GM23338 (cell line): ENCODE results near the gene F7. TPM values are rescaled to one million over a fixed set of nuclear protein-coding genes. Genes with fewer than 3 reads are reported as not detected.
A peak's percentile ranks its signal among the peaks of the same experiment; 100 is the strongest.

Source experiments
- ATAC-seq: fragments of 200-7000 bp; cut with Tn5 transposase; 3 replicates; pipeline ENCODE4 v1.9.1; 2020
- DNase-seq: peaks from one replicate; pipeline ENCODE4 v3.0.0-alpha.2; 2015; ENCODE audit warnings: low spot score
- H2AFZ ChIP-seq: fragments of 200-600 bp; sonication (generic); 2 replicates; pipeline ENCODE4 v1.8.0; 2016; ENCODE audit warnings: antibody characterized with exemption, mild to moderate bottlenecking, moderate library complexity
- H3F3A ChIP-seq: fragments of 200-600 bp; sonication (generic); replicated peaks from 2 replicates; pipeline ENCODE4 v1.8.0; 2017; ENCODE audit warnings: antibody characterized with exemption, mixed run types, low read depth
- H3K27ac ChIP-seq: fragments of 200-600 bp; sonication (generic); 2 replicates; pipeline ENCODE4 v1.6.1; 2016; ENCODE audit warnings: low read depth
- H3K27me3 ChIP-seq: fragments of 200-600 bp; sonication (generic); 2 replicates; pipeline ENCODE4 v1.8.0; 2016; ENCODE audit warnings: mild to moderate bottlenecking, mixed run types, moderate library complexity; ENCODE audit not compliant: insufficient read depth
- H3K36me3 ChIP-seq: fragments of 200-600 bp; sonication (generic); 2 replicates; pipeline ENCODE4 v1.8.0; 2016; ENCODE audit warnings: mild to moderate bottlenecking; ENCODE audit not compliant: insufficient read depth
- H3K4me1 ChIP-seq: fragments of 200-600 bp; sonication (generic); 2 replicates; pipeline ENCODE4 v1.8.0; 2016; ENCODE audit warnings: mild to moderate bottlenecking, moderate library complexity; ENCODE audit not compliant: insufficient read depth
- H3K4me2 ChIP-seq: fragments of 200-600 bp; sonication (generic); 2 replicates; pipeline ENCODE4 v1.7.1; 2017; ENCODE audit warnings: mixed run types
- H3K4me3 ChIP-seq: fragments of 200-600 bp; sonication (generic); 2 replicates; pipeline ENCODE4 v1.6.1; 2016; ENCODE audit warnings: mixed run types
- H3K79me2 ChIP-seq: fragments of 200-600 bp; sonication (generic); replicated peaks from 2 replicates; pipeline ENCODE4 v1.8.0; 2017; ENCODE audit warnings: mild to moderate bottlenecking; ENCODE audit not compliant: insufficient read depth
- H3K9me2 ChIP-seq: fragments of 200-600 bp; sonication (generic); 2 replicates; pipeline ENCODE4 v1.8.0; 2017; ENCODE audit not compliant: insufficient read depth
- H4K20me1 ChIP-seq: fragments of 200-600 bp; sonication (generic); replicated peaks from 2 replicates; pipeline ENCODE4 v1.8.0; 2017; ENCODE audit warnings: mild to moderate bottlenecking; ENCODE audit not compliant: insufficient read depth
- H3K27ac Mint-ChIP-seq: 2 replicates; pipeline ENCODE4 v1.8.0; 2020; ENCODE audit warnings: inconsistent platforms, mild to moderate bottlenecking, moderate library complexity, mixed read lengths
- H3K27me3 Mint-ChIP-seq: 3 replicates; pipeline ENCODE4 v1.8.0; 2022; ENCODE audit warnings: low read depth, mild to moderate bottlenecking, moderate library complexity, mixed read lengths, inconsistent platforms; ENCODE audit not compliant: insufficient read depth, poor library complexity
- H3K36me3 Mint-ChIP-seq: 3 replicates; pipeline ENCODE4 v1.8.0; 2021; ENCODE audit warnings: low read depth, mild to moderate bottlenecking, inconsistent platforms, moderate library complexity, mixed read lengths
- H3K4me1 Mint-ChIP-seq: 3 replicates; pipeline ENCODE4 v1.8.0; 2020; ENCODE audit warnings: mild to moderate bottlenecking, inconsistent platforms, mixed read lengths
- H3K4me3 Mint-ChIP-seq: 3 replicates; pipeline ENCODE4 v1.8.0; 2021; ENCODE audit warnings: moderate library complexity, mild to moderate bottlenecking, inconsistent platforms, mixed read lengths
- H3K9me3 Mint-ChIP-seq: 3 replicates; pipeline ENCODE4 v1.8.0; 2020; ENCODE audit warnings: moderate library complexity, mild to moderate bottlenecking, inconsistent platforms, mixed read lengths
- CTCF ChIP-seq, 2 experiments: fragments of 200-600 bp in 1 of 2; sonication (generic) in 1 of 2; conservative IDR thresholded peaks; 2 replicates each; pipeline versions ENCODE4 v1.5.1 to v1.6.1; 2016 to 2017; ENCODE audit warnings: antibody characterized with exemption in 2 of 2, low read depth in 2 of 2, mild to moderate bottlenecking in 2 of 2, moderate library complexity in 1 of 2
- EZH2 ChIP-seq: fragments of 200-600 bp; sonication (generic); IDR thresholded peaks from one replicate; pipeline ENCODE4 v1.8.0; 2017; ENCODE audit warnings: antibody characterized with exemption, mild to moderate bottlenecking, low read depth; ENCODE audit not compliant: unreplicated experiment
- JUNB ChIP-seq: IDR thresholded peaks from one replicate; pipeline ENCODE4 v1.6.1; 2016; ENCODE audit warnings: antibody characterized with exemption; ENCODE audit not compliant: unreplicated experiment
- POLR2AphosphoS5 ChIP-seq: IDR thresholded peaks from 2 replicates; pipeline ENCODE4 v1.6.1; 2016; ENCODE audit warnings: antibody characterized with exemption, low read depth
- REST ChIP-seq: IDR thresholded peaks from one replicate; pipeline ENCODE4 v1.6.1; 2018; ENCODE audit warnings: antibody characterized with exemption; ENCODE audit not compliant: unreplicated experiment
- ZNF331 ChIP-seq: fragments of 250-450 bp; sonication (Bioruptor Pico); IDR thresholded peaks from 2 replicates; pipeline ENCODE4 v1.5.0; 2020; ENCODE audit warnings: low read depth, mild to moderate bottlenecking, moderate library complexity
- polyA plus RNA-seq: library from polyadenylated mRNA; unstranded; fragments of >200 nt; fragmentation: Nextera tagmentation; extraction: Ambion mirVana; gene quantifications from 2 replicates; pipeline ENCODE4 v1.2.1, GENCODE V29; 2016
- total RNA-seq: library from RNA; depleted of rRNA; stranded (reverse); fragments of >200 nt; shearing (Covaris generic); gene quantifications from 2 replicates; pipeline ENCODE4 v1.2.3, GENCODE V29; 2014

F7 gene
- total and polyA plus RNA-seq, 2 experiments from 2014 or later = 0.16 to 0.24 TPM

- no peaks in the 10 kb centered on the region for H3K79me2 ChIP-seq
- no peaks in the 10 kb centered on the region for H3K27me3 ChIP-seq
- Mint-ChIP-seq H3K4me3 (no peak overlapping the region; the same call in 2 of the 3 replicates), H3K36me3 (peaks cover 3% of the 10 kb centered on the region; the same call in 1 of the 3 replicates), H3K27me3 (peaks cover 16% of the 10 kb centered on the region), H3K9me3 (no peaks in the 10 kb centered on the region), H3K27ac (peak overlapping the region; percentile 94), H3K4me1 (peaks cover 20% of the 10 kb centered on the region)
- H2AFZ ChIP-seq = no peak overlapping the region
- ATAC-seq (peak; percentile 68), DNase-seq (no peak)
- H3K4me2 ChIP-seq = no peak overlapping the region
- no peaks in the 10 kb centered on the region for H3K36me3 ChIP-seq
- TF ChIP-seq POLR2AphosphoS5 = peak; percentile 43; the same call in 1 of the 2 replicates
- TF ChIP-seq ZNF331 (CRISPR knock-in tag) = no peak
- H3K4me1 ChIP-seq = no peaks in the 10 kb centered on the region
- H3F3A ChIP-seq = 0 out of 2 replicates have a peak, but pooled peaks cover 4% of the 10 kb centered on the region
- no peaks in the 10 kb centered on the region for H3K9me2 ChIP-seq
- no peaks in the 10 kb centered on the region for H4K20me1 ChIP-seq
- H3K27ac ChIP-seq = 0 out of 2 replicates have a peak overlapping the region, but pooled peaks have one; percentile 32
- no peak overlapping the region for H3K4me3 ChIP-seq
Measured at GRCh38 chr13:113089693-113090414, 15.7 kb upstream of the F7 start.

GRCh38 chr13:113090415-113090770 is 15.2 kb upstream of the F7 start:
- H2AFZ ChIP-seq = no peak overlapping the region
- ATAC-seq (peak; percentile 78), DNase-seq (peak; percentile 64)
- H3F3A ChIP-seq = 0 out of 2 replicates have a peak, but pooled peaks cover 4% of the 10 kb centered on the region
- H3K79me2 ChIP-seq = no peaks in the 10 kb centered on the region
- H3K9me3 Mint-ChIP-seq = no peaks in the 10 kb centered on the region
- H4K20me1 ChIP-seq = no peaks in the 10 kb centered on the region
- no peaks in the 10 kb centered on the region for H3K27me3 ChIP-seq
- H3K27ac ChIP-seq = no peak overlapping the region
- H3K27me3 Mint-ChIP-seq = peaks cover 16% of the 10 kb centered on the region
- no peak overlapping the region for H3K4me3 ChIP-seq
- H3K4me3 Mint-ChIP-seq = peak overlapping the region; percentile 32; the same call in 1 of the 3 replicates
- no peaks in the 10 kb centered on the region for H3K9me2 ChIP-seq
- H3K27ac Mint-ChIP-seq = no peak overlapping the region
- peaks cover 3% of the 10 kb centered on the region; the same call in 1 of the 3 replicates for H3K36me3 Mint-ChIP-seq
- no peaks in the 10 kb centered on the region for H3K4me1 ChIP-seq
- TF ChIP-seq CTCF (conservative IDR thresholded peaks at IDR 0.05; ENCODE audit: low read depth in 2 of 2) (peak in 1 of 2 experiments; percentile 48; a peak in 2 of 4 replicates), ZNF331 (CRISPR knock-in tag) (no peak)
- peaks cover 22% of the 10 kb centered on the region for H3K4me1 Mint-ChIP-seq
- H3K4me2 ChIP-seq = no peak overlapping the region
- H3K36me3 ChIP-seq = no peaks in the 10 kb centered on the region

- peaks cover 3% of the 10 kb centered on the region; the same call in 1 of the 3 replicates for H3K36me3 Mint-ChIP-seq
- Histone ChIP-seq H3K36me3 (no peaks in the 10 kb centered on the region), H3K27me3 (no peaks in the 10 kb centered on the region), H3K4me1 (no peaks in the 10 kb centered on the region), H3K27ac (no peak overlapping the region), H3K4me3 (no peak overlapping the region), H3K4me2 (no peak overlapping the region), H3K9me2 (no peaks in the 10 kb centered on the region), H3F3A (0 out of 2 replicates have a peak, but pooled peaks cover 4% of the 10 kb centered on the region), H3K79me2 (no peaks in the 10 kb centered on the region), H2AFZ (no peak overlapping the region), H4K20me1 (no peaks in the 10 kb centered on the region)
- no peak for DNase-seq
- ATAC-seq = no peak
- H3K9me3 Mint-ChIP-seq = no peaks in the 10 kb centered on the region
- peaks cover 22% of the 10 kb centered on the region for H3K4me1 Mint-ChIP-seq
- H3K27me3 Mint-ChIP-seq = peaks cover 16% of the 10 kb centered on the region
- H3K4me3 Mint-ChIP-seq = no peak overlapping the region
- no peak overlapping the region for H3K27ac Mint-ChIP-seq
- TF ChIP-seq POLR2AphosphoS5 (no peak), EZH2 (no peak), REST (no peak), JUNB (no peak)
Measured at GRCh38 chr13:113090806-113091205, 14.8 kb upstream of the F7 start.
